Upper lobe of left lung (tissue), 4 donors: ENCODE data around the gene TRO.

Experiments used
- CTCF ChIP-seq, 6 experiments: fragments of 450-650 bp in 4 of 6; fragments of 200-600 bp in 2 of 6; sonication (generic) in 2 of 6; IDR thresholded peaks; one replicate each; pipeline ENCODE4 v1.5.1; 2016 to 2019; ENCODE audit warnings: antibody characterized with exemption in 6 of 6
- EP300 ChIP-seq, 4 donors: sonication (generic); formaldehyde crosslinking; IDR thresholded peaks; one replicate each; pipeline ENCODE4 v1.5.1; 2017; ENCODE audit warnings: antibody characterized with exemption in 4 of 4, control low read depth in 2 of 4
- POLR2A ChIP-seq, 4 donors: fragments of 450-650 bp; IDR thresholded peaks; one replicate each; pipeline ENCODE4 v1.5.1; 2016 to 2017; ENCODE audit warnings: antibody characterized with exemption in 4 of 4, mild to moderate bottlenecking in 2 of 4

- TF ChIP-seq CTCF (IDR thresholded peaks at IDR 0.05) (no peak), EP300 (IDR thresholded peaks at IDR 0.05) (no peak), POLR2A (IDR thresholded peaks at IDR 0.05) (no peak)
Observed at GRCh38 chrX:54894159-54894558, 26.5 kb upstream of the TRO start.
